Left kidney (tissue), 2 donors: ENCODE measurements around the gene EML5. TPM values are rescaled to one million over a fixed set of nuclear protein-coding genes. Genes with fewer than 3 reads are reported as not detected.
"Not testable (repeated sequence)": the region's sequence is repeated elsewhere in the genome, so short reads cannot be mapped to it uniquely, and the experiment has no call there.

Experiments used
- DNase-seq: peaks from one replicate; pipeline ENCODE4 v3.0.0-alpha.2; 2013
- polyA plus RNA-seq: library from polyadenylated mRNA; unstranded; fragments of 120-200 nt; gene quantifications from one replicate; pipeline ENCODE4 v1.2.1, GENCODE V29; 2013; ENCODE audit not compliant: insufficient read length

EML5 gene
- polyA plus RNA-seq, 1 donor = 2.5 TPM

DNA sequence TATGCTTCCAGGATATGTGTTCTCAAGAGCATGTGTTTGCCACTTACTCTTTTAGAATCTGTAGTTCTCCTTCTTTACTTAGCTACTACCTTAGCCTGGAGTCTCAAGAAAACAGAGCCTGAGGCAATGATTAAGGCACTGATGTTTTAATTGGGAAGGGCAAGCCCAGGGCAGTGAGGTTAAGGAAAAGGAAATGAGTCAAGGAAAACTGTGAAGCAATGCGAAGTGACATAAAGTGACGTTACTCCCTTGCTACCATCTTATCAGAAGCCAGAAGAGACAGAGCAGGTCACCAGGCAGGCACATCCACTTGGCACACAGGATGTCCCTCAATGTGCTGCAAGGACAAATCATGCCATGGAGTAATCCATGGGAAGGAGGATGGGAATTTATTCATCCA is 11.3 kb upstream of the EML5 start:
- no peak for DNase-seq

DNA sequence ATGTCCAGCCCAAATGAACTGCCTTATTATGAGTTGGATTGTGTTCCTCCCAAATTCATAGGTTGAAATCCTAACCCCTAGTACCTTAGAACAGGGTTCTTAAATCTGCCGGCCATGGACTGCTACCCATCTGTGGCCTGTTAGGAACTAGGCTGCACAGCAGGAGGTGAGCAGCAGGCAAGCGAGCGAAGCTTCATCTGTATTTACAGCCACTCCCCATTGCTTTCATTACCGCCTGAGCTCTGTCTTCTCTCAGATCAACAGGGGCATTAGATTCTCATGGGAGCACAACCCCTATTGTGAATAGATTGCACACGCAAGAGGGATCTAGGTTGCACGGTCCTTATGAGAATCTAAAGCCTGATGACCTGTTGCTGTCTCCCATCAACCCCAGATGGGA is 9.8 kb upstream of the EML5 start:
- DNase-seq = no peak

GRCh38 chr14:88799522-88799921 is 6.8 kb upstream of the EML5 start:
- DNase-seq = no peak

DNA sequence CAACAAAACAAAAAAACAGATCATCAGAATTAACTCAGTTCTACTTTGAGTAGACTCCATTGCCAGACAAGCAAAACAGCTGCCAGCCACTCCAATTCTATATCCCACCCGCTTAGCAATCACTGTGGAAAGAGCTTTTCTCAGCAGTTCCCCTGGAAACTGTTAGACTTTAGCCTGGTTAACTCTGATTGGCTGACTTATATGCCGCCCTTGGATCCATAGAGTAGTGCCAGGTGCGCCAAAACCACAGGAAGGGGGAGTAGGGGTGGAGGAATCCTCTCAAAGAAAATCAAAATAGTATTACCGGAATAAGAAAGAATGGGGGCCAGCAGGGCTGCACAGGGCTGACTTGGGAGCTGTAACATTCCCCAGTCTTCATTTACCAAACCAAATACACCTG is 5.4 kb upstream of the EML5 start:
- DNase-seq = no peak

GRCh38 chr14:88793259-88793625 is 489 bp upstream of the EML5 start:
- DNase-seq = no peak

- peak; percentile 17 for DNase-seq
Measured at GRCh38 chr14:88791629-88792472, 902 bp downstream of the EML5 start.

DNA sequence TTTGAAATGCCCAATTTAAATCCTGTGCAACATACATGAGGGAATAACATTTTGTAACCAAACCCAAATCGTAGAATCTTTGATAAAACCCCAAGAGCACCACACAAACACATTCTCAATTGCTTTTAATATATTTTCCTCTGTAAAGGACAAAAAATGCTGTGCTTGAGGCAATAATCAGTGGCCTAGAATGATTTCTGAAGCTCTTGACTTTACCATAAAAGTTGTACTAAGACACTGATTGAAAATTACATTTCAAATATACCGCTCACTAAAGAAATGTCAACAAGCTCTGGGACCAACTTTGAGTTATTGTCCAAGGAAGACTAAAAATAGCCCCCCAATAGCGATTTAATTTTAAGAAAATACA is 1.5 kb downstream of the EML5 start:
- no peak for DNase-seq

DNA sequence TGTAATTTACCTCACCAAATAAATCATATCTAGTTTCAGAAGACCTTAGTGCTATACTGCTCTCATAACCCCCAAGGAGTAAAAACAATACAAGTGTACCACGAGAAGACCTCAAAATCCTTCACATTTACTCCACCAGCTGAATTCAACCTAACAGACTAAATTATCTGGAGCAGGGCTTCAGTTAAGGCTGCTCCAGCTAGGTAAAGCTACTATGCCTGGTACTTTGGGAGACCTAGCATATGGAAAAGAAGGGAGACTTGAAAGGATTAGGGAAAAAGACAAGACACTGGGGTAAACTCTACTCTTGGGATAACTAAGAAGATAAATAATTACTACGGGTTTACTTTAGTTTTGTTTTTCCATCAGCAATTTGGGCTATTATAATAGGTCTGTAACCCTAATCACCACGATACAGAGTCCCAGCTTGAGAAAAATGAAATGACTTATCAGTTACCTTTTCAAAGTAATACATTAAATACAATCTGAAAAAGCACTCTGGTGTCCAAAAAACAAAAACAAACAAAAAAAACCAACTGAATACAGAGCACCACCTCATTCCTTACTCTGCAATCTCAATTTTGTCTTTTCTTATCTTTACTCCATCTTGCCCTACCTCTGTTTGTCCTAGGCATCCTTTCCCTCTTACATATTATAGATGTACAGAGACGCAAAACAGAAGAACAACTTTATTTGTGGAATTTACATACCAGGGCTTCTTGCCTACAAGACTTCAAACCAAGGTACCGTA is 2.1 kb downstream of the EML5 start:
- DNase-seq = no peak

GRCh38 chr14:88789573-88789972 is 3.2 kb downstream of the EML5 start:
- DNase-seq = not testable (repeated sequence)

GRCh38 chr14:88786715-88787114 is 6.0 kb downstream of the EML5 start:
- no peak for DNase-seq

DNA sequence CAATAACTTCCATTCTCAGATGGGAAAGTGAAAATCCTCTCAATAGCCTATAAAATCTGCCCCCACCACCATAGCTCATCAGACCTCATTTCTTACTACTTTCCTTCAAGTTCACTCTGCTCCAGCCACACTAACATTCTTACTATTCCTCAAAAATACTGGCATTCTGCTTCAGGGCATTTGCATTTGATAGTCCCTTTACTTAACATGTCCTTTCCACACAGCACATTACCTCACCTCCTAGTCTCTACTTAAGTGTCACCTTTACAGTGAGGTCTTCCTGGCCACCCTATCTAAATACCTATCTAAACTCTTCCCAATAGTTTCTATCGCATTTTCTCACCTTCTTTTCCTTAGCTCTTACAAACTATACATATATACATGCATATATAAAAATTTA is 6.8 kb downstream of the EML5 start:
- no peak for DNase-seq

DNA sequence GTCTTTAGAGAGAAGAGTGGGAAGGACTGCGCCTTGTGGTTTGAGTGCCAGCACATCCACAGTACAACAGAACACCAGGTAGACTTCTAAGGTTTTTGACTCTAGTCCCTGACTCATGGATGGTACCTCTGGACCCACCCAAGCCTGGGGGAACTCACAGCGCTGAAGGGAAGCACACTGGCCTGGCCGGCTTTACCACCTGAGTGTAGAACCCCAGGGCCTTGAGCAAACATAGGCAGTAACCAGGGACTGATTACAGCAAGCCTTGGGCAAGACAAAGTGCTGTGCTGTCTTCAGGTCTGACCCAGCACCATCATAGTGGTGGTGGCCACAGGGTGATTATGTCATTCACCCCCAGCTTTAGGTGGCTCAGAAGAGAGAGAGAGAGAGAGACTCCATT is 17.2 kb downstream of the EML5 start:
- DNase-seq = no peak

DNA sequence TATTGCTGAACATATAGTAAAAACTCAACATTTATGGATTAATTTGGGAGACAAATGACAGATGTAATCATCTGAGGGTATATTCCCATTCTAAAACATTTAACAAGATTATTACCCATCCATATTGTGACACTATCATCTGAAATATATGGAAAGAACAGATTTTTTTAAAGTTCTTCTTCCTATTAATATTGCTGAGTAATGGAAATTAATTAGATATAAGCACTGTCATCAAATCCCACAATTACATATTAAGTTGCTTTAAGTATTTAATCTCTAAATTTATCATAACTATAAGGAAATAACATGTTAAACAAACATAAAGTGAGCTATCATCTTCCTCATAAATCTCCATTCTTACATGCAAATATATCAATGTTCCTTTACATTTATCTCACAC is 22.0 kb downstream of the EML5 start:
- no peak for DNase-seq

- no peak for DNase-seq
Measured at GRCh38 chr14:88765130-88765529, 27.6 kb downstream of the EML5 start.

DNA sequence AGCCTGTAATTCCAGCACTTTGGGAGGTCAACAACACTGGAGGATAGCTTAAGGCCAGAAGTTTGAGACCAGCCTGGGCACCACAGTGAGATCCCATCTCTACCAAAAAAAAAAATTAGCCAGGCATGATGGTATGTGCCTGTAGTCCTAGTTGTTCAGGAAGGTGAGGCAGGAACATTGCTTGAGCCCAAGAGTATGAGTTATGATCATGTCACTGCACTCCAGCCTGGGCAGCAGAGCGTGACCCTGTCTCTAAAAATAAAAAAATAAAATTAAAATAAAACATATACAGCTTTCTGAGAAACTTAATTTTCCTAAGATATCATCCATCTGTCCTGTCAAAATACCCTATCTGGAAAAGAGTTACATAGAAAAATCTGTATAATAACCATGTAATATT is 38.9 kb downstream of the EML5 start:
- DNase-seq = no peak

- DNase-seq = no peak
Measured at GRCh38 chr14:88750945-88751344, 41.8 kb downstream of the EML5 start.

DNA sequence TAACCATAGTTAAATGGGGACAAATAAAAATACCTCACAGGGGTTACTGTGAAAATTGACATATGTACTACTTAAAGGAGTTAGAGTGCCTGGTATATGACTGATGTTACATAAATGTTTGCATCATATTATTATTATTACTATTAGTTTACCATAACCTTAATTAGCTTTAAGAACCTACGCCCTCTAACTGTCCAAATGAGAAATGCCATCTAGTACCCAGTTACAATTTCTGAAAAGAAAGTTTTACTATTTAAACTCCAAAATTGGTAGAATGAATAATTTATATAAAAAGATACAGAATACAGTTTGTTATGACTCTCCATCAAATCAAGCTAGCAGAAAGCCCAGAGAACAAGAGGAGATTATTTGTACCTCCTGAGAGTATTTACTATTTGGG is 42.3 kb downstream of the EML5 start:
- DNase-seq = no peak

- DNase-seq = no peak
Measured at GRCh38 chr14:88749139-88749538, 43.6 kb downstream of the EML5 start.

DNA sequence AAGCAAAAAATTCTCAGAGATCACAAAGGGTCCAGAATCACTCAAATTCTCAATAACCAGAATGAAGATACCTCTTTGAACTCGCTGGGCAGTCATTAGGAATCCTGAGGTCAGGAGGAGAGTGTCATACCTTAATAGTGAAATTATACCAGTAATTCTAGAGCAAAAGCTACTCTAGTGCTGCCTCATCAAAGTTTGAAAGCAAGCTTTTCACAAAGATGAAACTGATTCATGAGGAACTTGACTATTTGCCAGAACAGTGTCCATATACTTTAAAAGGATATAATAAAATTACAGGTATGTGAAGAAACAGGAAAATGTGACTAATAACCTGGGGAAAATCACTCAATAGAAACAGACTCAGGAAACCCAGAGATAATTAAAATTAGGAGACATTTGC is 44.5 kb downstream of the EML5 start:
- no peak for DNase-seq

DNA sequence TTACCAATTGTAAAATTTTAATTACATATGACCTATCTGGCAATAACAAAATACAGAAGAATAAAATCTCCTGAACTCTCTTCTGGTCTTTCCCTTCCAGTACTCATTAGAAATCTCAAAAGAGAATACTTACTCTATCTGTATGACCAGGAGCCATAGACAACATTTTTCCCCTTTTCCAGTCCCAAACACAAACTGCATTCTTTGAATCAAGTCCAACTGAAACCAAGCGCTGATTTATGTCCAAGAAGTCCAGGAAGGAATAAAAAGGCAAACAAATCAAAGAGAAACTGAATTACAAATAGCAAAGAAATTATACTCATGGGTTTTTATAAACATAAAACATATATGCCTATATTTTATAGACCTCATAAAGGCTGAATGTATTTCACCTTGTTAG is 46.7 kb downstream of the EML5 start:
- peak; percentile 17 for DNase-seq

DNA sequence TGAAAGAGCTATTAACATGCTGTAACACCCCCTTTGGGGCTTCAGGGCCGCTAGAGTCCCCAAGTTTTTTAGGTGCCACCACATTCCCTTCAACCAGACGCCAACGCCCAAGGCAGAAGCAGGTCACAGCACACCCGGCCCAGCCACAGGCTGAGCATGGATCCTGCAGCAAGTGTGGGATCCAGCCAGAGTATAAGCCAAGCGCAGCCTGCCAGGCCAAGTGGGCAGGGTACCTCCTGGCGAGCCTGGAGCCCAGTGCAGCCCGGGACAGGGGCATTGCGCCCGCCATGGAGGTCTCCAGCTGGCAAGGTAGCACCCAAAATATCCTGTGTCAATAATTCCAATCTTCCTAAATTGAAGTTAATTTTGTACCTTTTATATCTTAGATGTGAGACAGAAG is 55.5 kb downstream of the EML5 start:
- no peak for DNase-seq

GRCh38 chr14:88733121-88733520 is 59.6 kb downstream of the EML5 start:
- no peak for DNase-seq

DNA sequence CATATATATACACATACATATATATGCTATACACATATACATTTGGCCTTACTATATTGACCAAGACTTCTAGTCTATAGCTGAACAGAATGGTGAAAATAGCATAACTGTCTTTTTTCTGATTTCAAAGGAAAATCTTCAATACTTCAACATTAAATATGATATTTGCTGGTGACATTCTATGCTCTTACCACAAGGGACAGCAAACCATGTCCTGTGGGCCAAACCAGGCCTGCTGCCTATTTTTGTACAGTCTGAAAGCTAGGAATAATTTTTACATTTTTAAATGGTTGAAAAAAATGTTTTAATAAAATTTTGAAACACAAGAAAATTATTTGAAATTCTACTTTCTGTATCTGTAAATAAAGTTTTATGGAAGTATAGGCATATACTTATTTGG is 63.6 kb downstream of the EML5 start:
- no peak for DNase-seq

DNA sequence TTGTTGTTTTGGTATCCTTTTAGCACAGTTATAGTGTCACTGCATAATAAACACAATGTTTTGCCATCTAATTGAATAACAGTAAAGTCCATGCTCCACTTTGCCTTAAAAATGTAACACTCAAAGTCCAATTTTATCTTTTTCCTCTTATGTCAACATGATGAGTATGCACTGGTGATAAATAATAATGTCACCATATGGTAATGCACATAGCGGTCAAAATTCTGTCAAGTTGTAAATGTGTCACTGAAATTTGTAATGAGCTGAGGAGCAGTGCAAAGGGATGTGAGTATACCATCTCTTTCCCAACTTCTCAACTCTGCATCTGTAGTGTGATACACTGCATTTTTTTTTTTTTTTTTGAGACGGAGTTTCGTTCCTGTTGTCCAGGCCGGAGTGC is 65.7 kb downstream of the EML5 start:
- no peak for DNase-seq
